LNCaP clone FGC (cell line): ENCODE data around the gene CUBN.

Source experiments
- DNase-seq: peaks from one replicate; pipeline ENCODE4 v3.0.0-alpha.2; 2011; ENCODE audit warnings: low read depth
- H3K4me3 ChIP-seq: 2 replicates; pipeline ENCODE4 v1.5.1; 2011; ENCODE audit warnings: mild to moderate bottlenecking, low read depth, low read length, control low read depth
- CTCF ChIP-seq: IDR thresholded peaks from 2 replicates; pipeline ENCODE4 v1.5.1; 2012; ENCODE audit warnings: mild to moderate bottlenecking; ENCODE audit not compliant: control insufficient read depth, insufficient read depth; ENCODE audit errors: extremely low read depth

The CUBN gene

GRCh38 chr10:16891375-16892313 lies 238.0 kb downstream of the CUBN start:
- peak; percentile 26; the same call in 1 of the 2 replicates for TF ChIP-seq CTCF
- peak; percentile 25 for DNase-seq
- no peak overlapping the region for H3K4me3 ChIP-seq

GRCh38 chr10:16890691-16891090 lies 238.9 kb downstream of the CUBN start:
- H3K4me3 ChIP-seq: no peak overlapping the region
- TF ChIP-seq CTCF: no peak

GRCh38 chr10:16887565-16887964 lies 242.0 kb downstream of the CUBN start:
- no peak for TF ChIP-seq CTCF
- no peak overlapping the region for H3K4me3 ChIP-seq
- no peak for DNase-seq

More at GRCh38 chr10:16890691-16891090, 238.9 kb downstream of the CUBN start:
- no peak for DNase-seq

GRCh38 chr10:16886031-16886430 lies 243.6 kb downstream of the CUBN start:
- no peak for DNase-seq
- TF ChIP-seq CTCF: no peak

GRCh38 chr10:16884497-16884896 lies 245.1 kb downstream of the CUBN start:
- no peak overlapping the region for H3K4me3 ChIP-seq
- DNase-seq: no peak
- no peak for TF ChIP-seq CTCF

More at GRCh38 chr10:16886031-16886430, 243.6 kb downstream of the CUBN start:
- H3K4me3 ChIP-seq: no peak overlapping the region

GRCh38 chr10:16883084-16883483 lies 246.5 kb downstream of the CUBN start:
- H3K4me3 ChIP-seq: no peak overlapping the region
- DNase-seq: no peak
- no peak for TF ChIP-seq CTCF
